Measurements from ENCODE around the gene AGBL4.

Gene AGBL4

DNA sequence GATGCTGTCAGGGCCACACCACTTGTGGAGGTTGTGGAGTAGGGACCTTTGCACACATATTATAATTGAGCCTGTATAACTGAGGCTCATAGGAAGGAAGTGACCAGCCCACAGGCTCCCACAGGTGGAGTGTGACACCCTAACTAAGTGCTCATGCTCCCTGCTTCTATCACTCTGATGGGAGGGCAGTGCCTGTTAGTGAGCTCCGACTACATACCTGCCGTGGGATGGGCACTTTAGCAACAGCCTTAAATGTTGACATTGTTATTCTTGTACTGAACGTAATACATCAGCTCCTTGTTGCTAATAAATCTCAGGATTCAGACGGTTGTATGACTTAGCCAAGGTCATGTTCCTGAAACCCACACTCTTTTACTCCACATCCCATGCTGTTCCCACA lies 1305.0 kb downstream of the AGBL4 start (continued):
- TF ChIP-seq, protein P1, sequence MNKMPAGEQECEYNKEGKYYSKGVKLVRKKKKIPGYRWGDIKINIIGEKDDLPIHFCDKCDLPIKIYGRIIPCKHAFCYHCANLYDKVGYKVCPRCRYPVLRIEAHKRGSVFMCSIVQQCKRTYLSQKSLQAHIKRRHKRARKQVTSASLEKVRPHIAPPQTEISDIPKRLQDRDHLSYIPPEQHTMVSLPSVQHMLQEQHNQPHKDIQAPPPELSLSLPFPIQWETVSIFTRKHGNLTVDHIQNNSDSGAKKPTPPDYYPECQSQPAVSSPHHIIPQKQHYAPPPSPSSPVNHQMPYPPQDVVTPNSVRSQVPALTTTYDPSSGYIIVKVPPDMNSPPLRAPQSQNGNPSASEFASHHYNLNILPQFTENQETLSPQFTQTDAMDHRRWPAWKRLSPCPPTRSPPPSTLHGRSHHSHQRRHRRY (tag by site-specific recombination; IDR thresholded peaks at IDR 0.05), result no peak
- no peak for TF ChIP-seq ZBTB17 (tag by site-specific recombination; IDR thresholded peaks at IDR 0.05)
- no peak for TF ChIP-seq EGR2 (tag by site-specific recombination; IDR thresholded peaks at IDR 0.05; ENCODE audit: low read depth)
- no peak for TF ChIP-seq ZNF366 (tag by site-specific recombination; conservative IDR thresholded peaks at IDR 0.05)
- TF ChIP-seq ZNF114 (tag by site-specific recombination; IDR thresholded peaks at IDR 0.05), result no peak
- no peak for TF ChIP-seq ZNF202 (tag by site-specific recombination; IDR thresholded peaks at IDR 0.05; ENCODE audit: borderline replicate concordance)
- TF ChIP-seq, protein P2, sequence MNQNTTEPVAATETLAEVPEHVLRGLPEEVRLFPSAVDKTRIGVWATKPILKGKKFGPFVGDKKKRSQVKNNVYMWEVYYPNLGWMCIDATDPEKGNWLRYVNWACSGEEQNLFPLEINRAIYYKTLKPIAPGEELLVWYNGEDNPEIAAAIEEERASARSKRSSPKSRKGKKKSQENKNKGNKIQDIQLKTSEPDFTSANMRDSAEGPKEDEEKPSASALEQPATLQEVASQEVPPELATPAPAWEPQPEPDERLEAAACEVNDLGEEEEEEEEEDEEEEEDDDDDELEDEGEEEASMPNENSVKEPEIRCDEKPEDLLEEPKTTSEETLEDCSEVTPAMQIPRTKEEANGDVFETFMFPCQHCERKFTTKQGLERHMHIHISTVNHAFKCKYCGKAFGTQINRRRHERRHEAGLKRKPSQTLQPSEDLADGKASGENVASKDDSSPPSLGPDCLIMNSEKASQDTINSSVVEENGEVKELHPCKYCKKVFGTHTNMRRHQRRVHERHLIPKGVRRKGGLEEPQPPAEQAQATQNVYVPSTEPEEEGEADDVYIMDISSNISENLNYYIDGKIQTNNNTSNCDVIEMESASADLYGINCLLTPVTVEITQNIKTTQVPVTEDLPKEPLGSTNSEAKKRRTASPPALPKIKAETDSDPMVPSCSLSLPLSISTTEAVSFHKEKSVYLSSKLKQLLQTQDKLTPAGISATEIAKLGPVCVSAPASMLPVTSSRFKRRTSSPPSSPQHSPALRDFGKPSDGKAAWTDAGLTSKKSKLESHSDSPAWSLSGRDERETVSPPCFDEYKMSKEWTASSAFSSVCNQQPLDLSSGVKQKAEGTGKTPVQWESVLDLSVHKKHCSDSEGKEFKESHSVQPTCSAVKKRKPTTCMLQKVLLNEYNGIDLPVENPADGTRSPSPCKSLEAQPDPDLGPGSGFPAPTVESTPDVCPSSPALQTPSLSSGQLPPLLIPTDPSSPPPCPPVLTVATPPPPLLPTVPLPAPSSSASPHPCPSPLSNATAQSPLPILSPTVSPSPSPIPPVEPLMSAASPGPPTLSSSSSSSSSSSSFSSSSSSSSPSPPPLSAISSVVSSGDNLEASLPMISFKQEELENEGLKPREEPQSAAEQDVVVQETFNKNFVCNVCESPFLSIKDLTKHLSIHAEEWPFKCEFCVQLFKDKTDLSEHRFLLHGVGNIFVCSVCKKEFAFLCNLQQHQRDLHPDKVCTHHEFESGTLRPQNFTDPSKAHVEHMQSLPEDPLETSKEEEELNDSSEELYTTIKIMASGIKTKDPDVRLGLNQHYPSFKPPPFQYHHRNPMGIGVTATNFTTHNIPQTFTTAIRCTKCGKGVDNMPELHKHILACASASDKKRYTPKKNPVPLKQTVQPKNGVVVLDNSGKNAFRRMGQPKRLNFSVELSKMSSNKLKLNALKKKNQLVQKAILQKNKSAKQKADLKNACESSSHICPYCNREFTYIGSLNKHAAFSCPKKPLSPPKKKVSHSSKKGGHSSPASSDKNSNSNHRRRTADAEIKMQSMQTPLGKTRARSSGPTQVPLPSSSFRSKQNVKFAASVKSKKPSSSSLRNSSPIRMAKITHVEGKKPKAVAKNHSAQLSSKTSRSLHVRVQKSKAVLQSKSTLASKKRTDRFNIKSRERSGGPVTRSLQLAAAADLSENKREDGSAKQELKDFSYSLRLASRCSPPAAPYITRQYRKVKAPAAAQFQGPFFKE (tag by site-specific recombination; IDR thresholded peaks at IDR 0.05; ENCODE audit: borderline replicate concordance), result no peak
- no peak for TF ChIP-seq ZNF140 (tag by site-specific recombination; IDR thresholded peaks at IDR 0.05)
- no peak for TF ChIP-seq ZIC2 (tag by site-specific recombination; IDR thresholded peaks at IDR 0.05)
- TF ChIP-seq ZNF664 (tag by site-specific recombination; IDR thresholded peaks at IDR 0.05), result no peak

DNA sequence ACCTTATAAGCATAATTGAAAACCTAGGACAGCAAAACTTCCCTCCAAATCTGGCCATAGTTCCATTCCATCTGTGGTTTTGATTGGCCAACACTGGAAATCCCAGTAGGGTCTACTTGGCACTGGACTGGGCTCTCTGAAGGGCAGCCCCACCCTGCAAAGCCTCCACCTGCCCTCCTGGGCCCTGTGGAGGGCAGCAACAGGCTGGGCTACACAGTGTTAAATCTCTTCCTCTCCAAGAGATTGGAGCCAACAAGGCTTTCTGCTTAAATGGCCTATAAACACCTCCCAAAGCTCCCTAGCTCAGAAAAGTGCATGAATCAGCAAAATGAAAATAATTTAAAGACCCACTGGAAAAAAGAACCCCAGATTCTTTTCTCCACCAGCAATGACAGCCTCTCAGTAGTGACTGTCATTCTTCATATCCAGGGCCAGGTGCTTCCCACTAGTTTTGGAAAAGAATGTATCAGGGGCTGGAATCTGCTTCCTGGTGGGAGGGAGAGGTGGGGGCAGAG lies 1305.6 kb downstream of the AGBL4 start:
- CTCF ChIA-PET, result no interaction called here
- Histone ChIP-seq H3K9me3 (ENCODE audit: control insufficient read depth, insufficient read depth, low read depth, low read length) (no peaks in the 10 kb centered on the region), H3K36me3 (ENCODE audit: control insufficient read depth in 2 of 2, insufficient read depth in 1 of 2, low read length in 2 of 2) (no peaks in the 10 kb centered on the region), H3K27ac (ENCODE audit: extremely low read depth, low read depth, low read length) (no peak overlapping the region), H3K4me1 (ENCODE audit: control insufficient read depth, insufficient read depth, low read length) (no peaks in the 10 kb centered on the region), H3K4me3 (ENCODE audit: low read depth, low read length) (no peak overlapping the region)
- POLR2A ChIA-PET, result no interaction called here
- TF ChIP-seq, protein P3, sequence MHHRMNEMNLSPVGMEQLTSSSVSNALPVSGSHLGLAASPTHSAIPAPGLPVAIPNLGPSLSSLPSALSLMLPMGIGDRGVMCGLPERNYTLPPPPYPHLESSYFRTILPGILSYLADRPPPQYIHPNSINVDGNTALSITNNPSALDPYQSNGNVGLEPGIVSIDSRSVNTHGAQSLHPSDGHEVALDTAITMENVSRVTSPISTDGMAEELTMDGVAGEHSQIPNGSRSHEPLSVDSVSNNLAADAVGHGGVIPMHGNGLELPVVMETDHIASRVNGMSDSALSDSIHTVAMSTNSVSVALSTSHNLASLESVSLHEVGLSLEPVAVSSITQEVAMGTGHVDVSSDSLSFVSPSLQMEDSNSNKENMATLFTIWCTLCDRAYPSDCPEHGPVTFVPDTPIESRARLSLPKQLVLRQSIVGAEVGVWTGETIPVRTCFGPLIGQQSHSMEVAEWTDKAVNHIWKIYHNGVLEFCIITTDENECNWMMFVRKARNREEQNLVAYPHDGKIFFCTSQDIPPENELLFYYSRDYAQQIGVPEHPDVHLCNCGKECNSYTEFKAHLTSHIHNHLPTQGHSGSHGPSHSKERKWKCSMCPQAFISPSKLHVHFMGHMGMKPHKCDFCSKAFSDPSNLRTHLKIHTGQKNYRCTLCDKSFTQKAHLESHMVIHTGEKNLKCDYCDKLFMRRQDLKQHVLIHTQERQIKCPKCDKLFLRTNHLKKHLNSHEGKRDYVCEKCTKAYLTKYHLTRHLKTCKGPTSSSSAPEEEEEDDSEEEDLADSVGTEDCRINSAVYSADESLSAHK (tag by site-specific recombination; IDR thresholded peaks at IDR 0.05), result no peak
- TF ChIP-seq RBAK (tag by site-specific recombination; IDR thresholded peaks at IDR 0.05) (no peak), SALL2 (tag by site-specific recombination; IDR thresholded peaks at IDR 0.05; ENCODE audit: borderline replicate concordance) (no peak), OVOL3 (tag by site-specific recombination; IDR thresholded peaks at IDR 0.05) (no peak), KLF10 (tag by site-specific recombination; IDR thresholded peaks at IDR 0.05) (no peak), ZNF248 (tag by site-specific recombination; IDR thresholded peaks at IDR 0.05) (no peak), ZNF610 (tag by site-specific recombination; IDR thresholded peaks at IDR 0.05; ENCODE audit: borderline replicate concordance) (no peak), KLF7 (tag by site-specific recombination; IDR thresholded peaks at IDR 0.05; ENCODE audit: borderline replicate concordance) (no peak), ZNF473 (tag by site-specific recombination; IDR thresholded peaks at IDR 0.05) (no peak), ZNF530 (tag by site-specific recombination; IDR thresholded peaks at IDR 0.05; ENCODE audit: low read depth) (no peak), ZNF626 (tag by site-specific recombination; IDR thresholded peaks at IDR 0.05) (no peak), ZNF677 (tag by site-specific recombination; IDR thresholded peaks at IDR 0.05) (no peak), ZNF174 (tag by site-specific recombination; IDR thresholded peaks at IDR 0.05) (no peak), ZNF558 (tag by site-specific recombination; IDR thresholded peaks at IDR 0.05) (no peak)
- TF ChIP-seq, protein P4, sequence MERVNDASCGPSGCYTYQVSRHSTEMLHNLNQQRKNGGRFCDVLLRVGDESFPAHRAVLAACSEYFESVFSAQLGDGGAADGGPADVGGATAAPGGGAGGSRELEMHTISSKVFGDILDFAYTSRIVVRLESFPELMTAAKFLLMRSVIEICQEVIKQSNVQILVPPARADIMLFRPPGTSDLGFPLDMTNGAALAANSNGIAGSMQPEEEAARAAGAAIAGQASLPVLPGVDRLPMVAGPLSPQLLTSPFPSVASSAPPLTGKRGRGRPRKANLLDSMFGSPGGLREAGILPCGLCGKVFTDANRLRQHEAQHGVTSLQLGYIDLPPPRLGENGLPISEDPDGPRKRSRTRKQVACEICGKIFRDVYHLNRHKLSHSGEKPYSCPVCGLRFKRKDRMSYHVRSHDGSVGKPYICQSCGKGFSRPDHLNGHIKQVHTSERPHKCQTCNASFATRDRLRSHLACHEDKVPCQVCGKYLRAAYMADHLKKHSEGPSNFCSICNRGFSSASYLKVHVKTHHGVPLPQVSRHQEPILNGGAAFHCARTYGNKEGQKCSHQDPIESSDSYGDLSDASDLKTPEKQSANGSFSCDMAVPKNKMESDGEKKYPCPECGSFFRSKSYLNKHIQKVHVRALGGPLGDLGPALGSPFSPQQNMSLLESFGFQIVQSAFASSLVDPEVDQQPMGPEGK (tag by site-specific recombination; IDR thresholded peaks at IDR 0.05), result no peak
- TF ChIP-seq, protein P5, sequence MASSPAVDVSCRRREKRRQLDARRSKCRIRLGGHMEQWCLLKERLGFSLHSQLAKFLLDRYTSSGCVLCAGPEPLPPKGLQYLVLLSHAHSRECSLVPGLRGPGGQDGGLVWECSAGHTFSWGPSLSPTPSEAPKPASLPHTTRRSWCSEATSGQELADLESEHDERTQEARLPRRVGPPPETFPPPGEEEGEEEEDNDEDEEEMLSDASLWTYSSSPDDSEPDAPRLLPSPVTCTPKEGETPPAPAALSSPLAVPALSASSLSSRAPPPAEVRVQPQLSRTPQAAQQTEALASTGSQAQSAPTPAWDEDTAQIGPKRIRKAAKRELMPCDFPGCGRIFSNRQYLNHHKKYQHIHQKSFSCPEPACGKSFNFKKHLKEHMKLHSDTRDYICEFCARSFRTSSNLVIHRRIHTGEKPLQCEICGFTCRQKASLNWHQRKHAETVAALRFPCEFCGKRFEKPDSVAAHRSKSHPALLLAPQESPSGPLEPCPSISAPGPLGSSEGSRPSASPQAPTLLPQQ (tag by site-specific recombination; IDR thresholded peaks at IDR 0.05), result no peak

Data from HEK293 (cell line).